ENCODE measurements around the gene AGBL4. TPM values are rescaled to one million over a fixed set of nuclear protein-coding genes. Genes with fewer than 3 reads are reported as not detected.

Gene AGBL4
- total RNA-seq, 6 experiments from 2014 or later = not detected

GRCh38 chr1:48967318-48967717 lies 1056.4 kb downstream of the AGBL4 start:
- Mint-ChIP-seq H3K4me3 (no peak overlapping the region), H3K4me1 (ENCODE audit: low read depth) (no peaks in the 10 kb centered on the region), H3K27ac (no peak overlapping the region), H3K9me3 (peaks cover 24% of the 10 kb centered on the region), H3K36me3 (ENCODE audit: low read depth) (no peaks in the 10 kb centered on the region), H3K27me3 (ENCODE audit: insufficient read depth) (no peaks in the 10 kb centered on the region; the same call in 1 of the 2 replicates)
- DNase-seq = no peak
- TF ChIP-seq, protein P1, sequence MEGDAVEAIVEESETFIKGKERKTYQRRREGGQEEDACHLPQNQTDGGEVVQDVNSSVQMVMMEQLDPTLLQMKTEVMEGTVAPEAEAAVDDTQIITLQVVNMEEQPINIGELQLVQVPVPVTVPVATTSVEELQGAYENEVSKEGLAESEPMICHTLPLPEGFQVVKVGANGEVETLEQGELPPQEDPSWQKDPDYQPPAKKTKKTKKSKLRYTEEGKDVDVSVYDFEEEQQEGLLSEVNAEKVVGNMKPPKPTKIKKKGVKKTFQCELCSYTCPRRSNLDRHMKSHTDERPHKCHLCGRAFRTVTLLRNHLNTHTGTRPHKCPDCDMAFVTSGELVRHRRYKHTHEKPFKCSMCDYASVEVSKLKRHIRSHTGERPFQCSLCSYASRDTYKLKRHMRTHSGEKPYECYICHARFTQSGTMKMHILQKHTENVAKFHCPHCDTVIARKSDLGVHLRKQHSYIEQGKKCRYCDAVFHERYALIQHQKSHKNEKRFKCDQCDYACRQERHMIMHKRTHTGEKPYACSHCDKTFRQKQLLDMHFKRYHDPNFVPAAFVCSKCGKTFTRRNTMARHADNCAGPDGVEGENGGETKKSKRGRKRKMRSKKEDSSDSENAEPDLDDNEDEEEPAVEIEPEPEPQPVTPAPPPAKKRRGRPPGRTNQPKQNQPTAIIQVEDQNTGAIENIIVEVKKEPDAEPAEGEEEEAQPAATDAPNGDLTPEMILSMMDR (IDR thresholded peaks at IDR 0.05) = no peak

- Mint-ChIP-seq H3K4me3 (no peak overlapping the region), H3K36me3 (ENCODE audit: low read depth) (no peaks in the 10 kb centered on the region), H3K27ac (no peak overlapping the region), H3K9me3 (peaks cover 24% of the 10 kb centered on the region), H3K27me3 (ENCODE audit: insufficient read depth) (no peaks in the 10 kb centered on the region; the same call in 1 of the 2 replicates), H3K4me1 (ENCODE audit: low read depth) (no peaks in the 10 kb centered on the region)
- DNase-seq = no peak
- TF ChIP-seq, protein P1 (IDR thresholded peaks at IDR 0.05) = no peak
Measured at GRCh38 chr1:48966583-48966982, 1057.2 kb downstream of the AGBL4 start.

DNA sequence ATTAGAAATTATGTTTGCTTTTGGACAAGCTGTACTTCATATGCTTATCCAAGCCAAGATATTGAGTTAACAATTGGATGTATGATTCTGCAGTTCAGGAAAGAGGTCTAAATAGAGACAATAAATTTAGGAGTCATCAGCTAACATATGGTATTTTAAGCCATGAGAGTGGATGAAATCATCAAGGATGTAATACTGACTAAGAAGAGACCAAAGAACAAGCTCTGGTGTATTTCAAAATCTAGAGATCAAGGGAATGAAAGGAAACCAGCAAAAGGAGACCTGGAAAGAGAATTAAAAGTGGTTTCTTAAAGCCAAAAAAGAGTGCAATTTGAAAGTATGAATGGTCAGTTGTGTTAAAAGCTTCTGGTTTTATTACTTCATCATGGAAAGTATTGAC lies 1063.4 kb downstream of the AGBL4 start:
- H3K4me1 Mint-ChIP-seq (ENCODE audit: low read depth) = no peaks in the 10 kb centered on the region
- TF ChIP-seq, protein P1 (IDR thresholded peaks at IDR 0.05) = no peak
- no peak overlapping the region for H3K27ac Mint-ChIP-seq
- H3K36me3 Mint-ChIP-seq (ENCODE audit: low read depth) = no peaks in the 10 kb centered on the region
- DNase-seq = no peak
- H3K27me3 Mint-ChIP-seq (ENCODE audit: insufficient read depth) = no peaks in the 10 kb centered on the region
- H3K9me3 Mint-ChIP-seq = peaks cover 47% of the 10 kb centered on the region
- no peak overlapping the region for H3K4me3 Mint-ChIP-seq

- TF ChIP-seq, protein P1 (IDR thresholded peaks at IDR 0.05) = no peak
- Mint-ChIP-seq H3K9me3 (peaks cover 54% of the 10 kb centered on the region), H3K27ac (no peak overlapping the region), H3K36me3 (ENCODE audit: low read depth) (no peaks in the 10 kb centered on the region), H3K4me3 (no peak overlapping the region), H3K4me1 (ENCODE audit: low read depth) (no peaks in the 10 kb centered on the region), H3K27me3 (ENCODE audit: insufficient read depth) (no peaks in the 10 kb centered on the region)
- no peak for DNase-seq
Measured at GRCh38 chr1:48955774-48956173, 1068.0 kb downstream of the AGBL4 start.

DNA sequence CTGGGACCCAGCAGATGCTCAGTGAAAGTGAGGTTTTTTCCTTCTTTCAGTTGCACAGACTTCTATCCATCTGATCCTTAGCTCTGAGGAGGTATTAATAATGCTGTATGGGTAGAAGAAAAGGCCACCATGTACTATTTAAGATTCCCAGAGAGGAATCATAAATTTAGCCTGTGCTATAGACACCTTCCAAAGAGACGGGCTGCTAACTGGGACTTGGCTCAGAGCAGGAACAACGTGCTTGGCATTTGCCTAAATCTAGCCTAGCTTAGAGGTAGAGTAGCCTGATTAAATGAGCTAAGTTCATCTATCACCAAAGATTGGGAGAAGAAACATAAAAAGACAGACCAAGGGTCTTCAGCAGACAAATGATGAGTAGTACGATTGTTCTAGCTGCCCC lies 1070.1 kb downstream of the AGBL4 start:
- Mint-ChIP-seq H3K4me1 (ENCODE audit: low read depth) (no peaks in the 10 kb centered on the region), H3K9me3 (peaks cover 48% of the 10 kb centered on the region), H3K36me3 (ENCODE audit: low read depth) (no peaks in the 10 kb centered on the region), H3K27me3 (ENCODE audit: insufficient read depth) (no peaks in the 10 kb centered on the region), H3K27ac (no peak overlapping the region), H3K4me3 (no peak overlapping the region)
- no peak for DNase-seq
- TF ChIP-seq, protein P1 (IDR thresholded peaks at IDR 0.05) = no peak

DNA sequence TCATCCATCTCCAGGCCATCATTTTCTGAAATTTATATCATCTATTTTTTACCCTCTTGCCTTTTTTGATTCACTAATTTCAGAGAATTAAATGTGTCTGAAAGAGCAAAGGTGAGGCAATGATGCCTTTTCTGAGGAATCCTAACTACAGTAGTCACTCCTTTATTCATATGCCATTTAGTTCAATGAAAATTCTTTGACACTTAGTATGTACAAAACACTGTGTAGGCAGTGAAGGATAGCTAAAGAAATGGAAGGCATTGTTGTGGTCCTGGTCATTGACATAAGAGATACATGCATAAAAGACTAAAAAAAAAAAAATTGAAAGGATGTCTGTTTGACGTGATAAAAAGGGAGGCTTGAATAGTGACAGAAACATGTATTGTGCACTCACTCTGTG lies 1075.2 kb downstream of the AGBL4 start:
- Mint-ChIP-seq H3K4me1 (ENCODE audit: low read depth) (no peaks in the 10 kb centered on the region), H3K4me3 (no peak overlapping the region), H3K9me3 (peaks cover 48% of the 10 kb centered on the region), H3K27me3 (ENCODE audit: insufficient read depth) (peaks cover 2% of the 10 kb centered on the region), H3K36me3 (ENCODE audit: low read depth) (no peaks in the 10 kb centered on the region), H3K27ac (no peak overlapping the region)
- TF ChIP-seq, protein P1 (IDR thresholded peaks at IDR 0.05) = no peak
- no peak for DNase-seq
